HAP-1 (cell line): ENCODE measurements around the gene PCSK6.
"Not testable (repeated sequence)": the region's sequence is repeated elsewhere in the genome, so short reads cannot be mapped to it uniquely, and the experiment has no call there.

Source experiments
- DNase-seq, 2 experiments: peaks; one replicate each; pipeline ENCODE4 v3.0.0-alpha.2; 2016 to 2020; ENCODE audit warnings: low spot score in 2 of 2
- H3K27me3 ChIP-seq: fragments of 250-450 bp; sonication (Bioruptor Pico); 2 replicates; pipeline ENCODE4 v1.5.1; 2020; ENCODE audit warnings: low read depth, mild to moderate bottlenecking, moderate library complexity
- H3K36me3 ChIP-seq: fragments of 250-450 bp; sonication (Bioruptor Pico); replicated peaks from 2 replicates; pipeline ENCODE4 v1.5.1; 2020; ENCODE audit warnings: mild to moderate bottlenecking
- H3K4me1 ChIP-seq: fragments of 250-450 bp; sonication (Bioruptor Pico); 2 replicates; pipeline ENCODE4 v1.5.1; 2020; ENCODE audit warnings: mild to moderate bottlenecking
- H3K4me3 ChIP-seq: fragments of 250-450 bp; sonication (Bioruptor Pico); 2 replicates; pipeline ENCODE4 v1.5.1; 2020; ENCODE audit warnings: mild to moderate bottlenecking, moderate library complexity
- H3K9me3 ChIP-seq: fragments of 250-450 bp; sonication (Bioruptor Pico); 2 replicates; pipeline ENCODE4 v1.5.1; 2020; ENCODE audit warnings: mild to moderate bottlenecking, moderate library complexity
- in situ Hi-C: fragments of 300-500 bp; cut with MboI; formaldehyde crosslinking; loops from 3 replicates; pipeline ENCODE4 v1.14.3; 2020; ENCODE audit warnings: low sequenced_read_pairs, inconsistent platforms, mixed read lengths

The PCSK6 gene

GRCh38 chr15:101353240-101353639 lies 136.3 kb downstream of the PCSK6 start:
- no peak for DNase-seq
- H3K4me3 ChIP-seq, result no peak overlapping the region
- no peaks in the 10 kb centered on the region for H3K9me3 ChIP-seq
- H3K36me3 ChIP-seq, result no peaks in the 10 kb centered on the region
- no peaks in the 10 kb centered on the region for H3K27me3 ChIP-seq
- in situ Hi-C loops, result no loop called here
- H3K4me1 ChIP-seq, result no peaks in the 10 kb centered on the region

GRCh38 chr15:101351736-101352135 lies 137.8 kb downstream of the PCSK6 start:
- Histone ChIP-seq H3K36me3 (no peaks in the 10 kb centered on the region), H3K27me3 (no peaks in the 10 kb centered on the region), H3K9me3 (no peaks in the 10 kb centered on the region), H3K4me1 (no peaks in the 10 kb centered on the region), H3K4me3 (no peak overlapping the region)
- DNase-seq, result no peak
- in situ Hi-C loops, result no loop called here

GRCh38 chr15:101349047-101349951 lies 140.2 kb downstream of the PCSK6 start:
- in situ Hi-C loops, result no loop called here
- Histone ChIP-seq H3K36me3 (no peaks in the 10 kb centered on the region), H3K27me3 (no peaks in the 10 kb centered on the region), H3K9me3 (no peaks in the 10 kb centered on the region), H3K4me3 (no peak overlapping the region), H3K4me1 (no peaks in the 10 kb centered on the region)
- DNase-seq, result no peak

- Histone ChIP-seq H3K27me3 (no peaks in the 10 kb centered on the region), H3K4me3 (no peak overlapping the region), H3K4me1 (no peaks in the 10 kb centered on the region)
Observed at GRCh38 chr15:101348643-101349042, 140.9 kb downstream of the PCSK6 start.

GRCh38 chr15:101348015-101348414 lies 141.5 kb downstream of the PCSK6 start:
- Histone ChIP-seq H3K4me3 (no peak overlapping the region), H3K27me3 (no peaks in the 10 kb centered on the region), H3K4me1 (no peaks in the 10 kb centered on the region), H3K9me3 (no peaks in the 10 kb centered on the region), H3K36me3 (no peaks in the 10 kb centered on the region)
- DNase-seq, result no peak
- in situ Hi-C loops, result no loop called here

More at GRCh38 chr15:101348643-101349042, 140.9 kb downstream of the PCSK6 start:
- DNase-seq, result no peak
- Histone ChIP-seq H3K36me3 (no peaks in the 10 kb centered on the region), H3K9me3 (no peaks in the 10 kb centered on the region)
- in situ Hi-C loops, result no loop called here

- Histone ChIP-seq H3K9me3 (no peaks in the 10 kb centered on the region), H3K4me3 (no peak overlapping the region), H3K27me3 (no peaks in the 10 kb centered on the region), H3K4me1 (no peaks in the 10 kb centered on the region), H3K36me3 (no peaks in the 10 kb centered on the region)
- in situ Hi-C loops, result no loop called here
- no peak for DNase-seq
Observed at GRCh38 chr15:101347454-101347853, 142.1 kb downstream of the PCSK6 start.

GRCh38 chr15:101346928-101347327 lies 142.6 kb downstream of the PCSK6 start:
- no peaks in the 10 kb centered on the region for H3K9me3 ChIP-seq
- in situ Hi-C loops, result no loop called here
- H3K4me3 ChIP-seq, result no peak overlapping the region
- H3K36me3 ChIP-seq, result no peaks in the 10 kb centered on the region
- no peaks in the 10 kb centered on the region for H3K27me3 ChIP-seq
- no peaks in the 10 kb centered on the region for H3K4me1 ChIP-seq
- no peak for DNase-seq

GRCh38 chr15:101342056-101342455 lies 147.5 kb downstream of the PCSK6 start:
- no peak for DNase-seq
- Histone ChIP-seq H3K9me3 (no peaks in the 10 kb centered on the region), H3K4me1 (no peaks in the 10 kb centered on the region), H3K27me3 (no peaks in the 10 kb centered on the region), H3K36me3 (no peaks in the 10 kb centered on the region), H3K4me3 (no peak overlapping the region)
- in situ Hi-C loops, result no loop called here

- H3K4me1 ChIP-seq, result peaks cover 7% of the 10 kb centered on the region; the same call in 1 of the 2 replicates
- H3K27me3 ChIP-seq, result no peaks in the 10 kb centered on the region
- peaks cover 5% of the 10 kb centered on the region; the same call in 1 of the 2 replicates for H3K9me3 ChIP-seq
- no peak for DNase-seq
- no peaks in the 10 kb centered on the region for H3K36me3 ChIP-seq
- in situ Hi-C loops, result no loop called here
- no peak overlapping the region for H3K4me3 ChIP-seq
Observed at GRCh38 chr15:101338502-101339057, 150.9 kb downstream of the PCSK6 start.

- Histone ChIP-seq H3K4me1 (peaks cover 7% of the 10 kb centered on the region; the same call in 1 of the 2 replicates), H3K4me3 (no peak overlapping the region), H3K36me3 (no peaks in the 10 kb centered on the region), H3K27me3 (no peaks in the 10 kb centered on the region), H3K9me3 (peaks cover 5% of the 10 kb centered on the region; the same call in 1 of the 2 replicates)
- in situ Hi-C loops, result no loop called here
- DNase-seq, result no peak
Observed at GRCh38 chr15:101337976-101338375, 151.5 kb downstream of the PCSK6 start.

- H3K27me3 ChIP-seq, H3K4me1 ChIP-seq, in situ Hi-C loops, H3K9me3 ChIP-seq, H3K36me3 ChIP-seq: not testable (repeated sequence)
- peak; percentile 39 to 59 for DNase-seq
- H3K4me3 ChIP-seq, result peak overlapping the region; percentile 33
Observed at GRCh38 chr15:101333907-101334789, 155.4 kb downstream of the PCSK6 start.

- peaks cover 5% of the 10 kb centered on the region; the same call in 1 of the 2 replicates for H3K9me3 ChIP-seq
- no peak overlapping the region for H3K4me3 ChIP-seq
- no peaks in the 10 kb centered on the region for H3K27me3 ChIP-seq
- in situ Hi-C loops, result no loop called here
- H3K4me1 ChIP-seq, result peaks cover 7% of the 10 kb centered on the region; the same call in 1 of the 2 replicates
- H3K36me3 ChIP-seq, result no peaks in the 10 kb centered on the region
- DNase-seq, result no peak
Observed at GRCh38 chr15:101332061-101332467, 157.4 kb downstream of the PCSK6 start.

- peaks cover 6% of the 10 kb centered on the region; the same call in 1 of the 2 replicates for H3K4me1 ChIP-seq
- H3K27me3 ChIP-seq, result no peaks in the 10 kb centered on the region
- DNase-seq, result no peak
- no peak overlapping the region for H3K4me3 ChIP-seq
- H3K9me3 ChIP-seq, result 0 out of 2 replicates have a peak, but pooled peaks cover 5% of the 10 kb centered on the region
- no peaks in the 10 kb centered on the region for H3K36me3 ChIP-seq
- in situ Hi-C loops, result no loop called here
Observed at GRCh38 chr15:101329867-101330380, 159.6 kb downstream of the PCSK6 start.
